ENCODE measurements around the gene KRT74.

Gene KRT74

DNA sequence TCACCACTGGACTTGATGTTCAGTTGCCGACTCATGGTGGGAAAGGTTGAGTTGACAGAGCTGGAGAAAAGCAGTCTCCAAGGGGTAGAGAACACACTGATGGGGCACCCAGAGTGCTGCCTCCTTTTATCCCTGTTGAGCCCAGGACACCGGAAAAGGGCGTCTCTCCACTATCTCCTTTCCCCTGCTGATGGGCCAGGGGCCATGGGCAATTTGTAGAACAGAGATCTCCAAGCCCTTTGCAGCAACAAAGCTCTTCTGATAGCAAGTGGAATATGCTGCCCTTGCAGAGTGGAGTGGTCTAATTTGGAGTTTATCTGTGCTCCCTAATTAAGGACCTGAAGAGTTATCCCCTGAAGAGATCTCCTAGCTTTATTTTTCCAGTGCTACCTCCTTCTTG lies at the start of gene KRT74:
TSS of gene KRT74 (minus strand) at position 101 of the 400 bp plus-strand sequence. CDS start at position 35, 66 bp downstream.
- no peak for DNase-seq

- no peak for DNase-seq
These were observed 48.7 kb upstream of the KRT74 start for GRCh38 chr12:52622349-52622748.

DNA sequence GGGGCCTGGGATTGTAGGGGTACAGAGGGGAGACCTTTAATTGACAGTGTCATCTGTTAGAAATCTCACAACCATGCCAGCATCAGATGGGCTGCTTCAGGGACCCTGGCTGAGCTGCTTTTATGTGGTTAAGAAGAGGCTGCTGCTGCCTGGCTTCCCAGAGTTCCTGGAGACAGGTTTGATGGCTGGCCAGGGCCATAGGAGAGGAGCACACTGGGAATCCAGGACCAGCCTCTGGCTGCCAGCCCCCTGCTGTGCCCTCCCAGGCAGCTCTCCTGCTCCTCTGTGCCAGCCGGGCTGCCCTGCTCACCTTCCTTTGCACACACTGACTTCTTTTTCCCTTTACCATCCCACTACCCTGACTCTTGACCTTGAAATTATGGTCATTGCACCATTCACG lies 45.2 kb upstream of the KRT74 start:
- no peak for DNase-seq

GRCh38 chr12:52618216-52618615 lies 44.6 kb upstream of the KRT74 start, which contains the start of gene KRT73:
KRT73 (minus strand) TSS chr12:52618559; CDS start chr12:52618524, 35 bp downstream.
- no peak for DNase-seq

DNA sequence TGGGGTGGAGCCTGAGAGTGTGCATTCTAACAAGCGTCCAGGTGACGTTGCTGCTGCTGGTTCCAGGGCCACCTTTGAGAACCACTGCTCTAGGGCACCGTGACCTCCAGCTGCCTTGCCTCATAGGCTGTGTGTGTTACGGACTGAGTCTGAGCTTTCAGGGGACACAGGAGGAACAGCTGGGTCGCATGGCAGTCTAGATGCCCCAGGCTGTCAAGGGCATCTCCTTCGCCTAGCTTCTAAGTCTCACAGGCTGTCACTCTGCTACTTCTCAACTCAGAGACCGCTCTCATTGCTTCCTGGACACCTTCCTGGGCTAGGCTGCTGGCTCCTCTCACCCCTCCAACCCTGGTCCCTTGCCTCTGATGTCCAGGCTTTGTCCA lies 43.8 kb upstream of the KRT74 start:
- DNase-seq = no peak

DNA sequence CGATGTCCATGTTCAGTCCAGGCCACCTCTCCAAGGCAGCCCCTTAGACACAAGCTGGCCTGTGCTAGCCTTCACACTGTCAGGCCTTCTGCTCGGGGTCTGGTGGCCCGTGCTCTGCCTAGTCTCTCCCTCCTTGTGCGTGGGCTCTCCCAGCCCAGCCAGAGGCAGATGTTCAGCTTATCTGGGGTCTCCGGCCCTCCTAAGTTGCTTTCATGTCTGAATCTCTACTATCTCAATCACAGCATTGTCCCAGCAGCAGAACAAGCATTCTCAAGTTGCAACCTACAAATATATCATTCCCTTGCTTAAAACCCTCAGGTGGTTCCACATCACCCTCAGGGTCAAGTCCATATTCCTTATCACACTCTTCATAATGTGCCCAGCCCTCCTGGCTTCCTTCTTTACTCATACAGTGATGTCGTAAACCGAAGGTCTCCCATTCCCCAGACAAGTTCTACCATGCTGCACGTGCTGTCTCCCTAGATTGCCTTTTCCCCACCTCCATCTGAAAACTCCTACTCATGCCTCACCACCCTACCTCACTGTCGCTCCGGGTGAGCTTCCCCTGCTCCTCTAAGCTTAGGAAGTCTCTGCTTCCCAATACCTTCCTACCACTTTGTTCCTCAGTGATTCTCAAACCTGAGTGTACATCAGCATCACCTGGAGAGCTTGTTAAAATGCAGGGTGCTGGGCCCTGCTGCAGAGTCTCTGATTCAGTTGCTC lies 43.2 kb upstream of the KRT74 start:
- DNase-seq = no peak

DNA sequence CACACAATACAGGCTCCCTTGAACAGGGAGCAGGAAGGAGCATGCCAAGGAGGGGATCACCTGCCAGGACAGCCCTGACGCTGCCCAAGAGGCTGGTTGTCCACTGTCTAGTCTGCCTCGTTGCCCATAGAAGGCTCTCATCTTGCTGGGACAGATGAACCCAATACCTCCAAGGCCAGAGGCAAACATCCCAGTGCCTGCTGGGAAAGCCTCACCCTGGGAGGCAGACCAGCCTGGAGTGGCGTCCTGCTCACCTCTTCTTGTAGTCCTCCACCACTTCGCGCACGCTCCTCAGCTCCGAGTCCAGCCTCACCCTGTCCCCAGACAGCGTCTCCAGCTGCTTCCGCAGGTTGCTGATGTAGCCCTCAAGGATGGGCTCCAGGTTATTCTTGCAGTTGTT lies 42.3 kb upstream of the KRT74 start:
- DNase-seq = no peak

- DNase-seq = peak in 1 of 2 donors; percentile 27
These were observed 41.7 kb upstream of the KRT74 start for GRCh38 chr12:52615208-52615868.

DNA sequence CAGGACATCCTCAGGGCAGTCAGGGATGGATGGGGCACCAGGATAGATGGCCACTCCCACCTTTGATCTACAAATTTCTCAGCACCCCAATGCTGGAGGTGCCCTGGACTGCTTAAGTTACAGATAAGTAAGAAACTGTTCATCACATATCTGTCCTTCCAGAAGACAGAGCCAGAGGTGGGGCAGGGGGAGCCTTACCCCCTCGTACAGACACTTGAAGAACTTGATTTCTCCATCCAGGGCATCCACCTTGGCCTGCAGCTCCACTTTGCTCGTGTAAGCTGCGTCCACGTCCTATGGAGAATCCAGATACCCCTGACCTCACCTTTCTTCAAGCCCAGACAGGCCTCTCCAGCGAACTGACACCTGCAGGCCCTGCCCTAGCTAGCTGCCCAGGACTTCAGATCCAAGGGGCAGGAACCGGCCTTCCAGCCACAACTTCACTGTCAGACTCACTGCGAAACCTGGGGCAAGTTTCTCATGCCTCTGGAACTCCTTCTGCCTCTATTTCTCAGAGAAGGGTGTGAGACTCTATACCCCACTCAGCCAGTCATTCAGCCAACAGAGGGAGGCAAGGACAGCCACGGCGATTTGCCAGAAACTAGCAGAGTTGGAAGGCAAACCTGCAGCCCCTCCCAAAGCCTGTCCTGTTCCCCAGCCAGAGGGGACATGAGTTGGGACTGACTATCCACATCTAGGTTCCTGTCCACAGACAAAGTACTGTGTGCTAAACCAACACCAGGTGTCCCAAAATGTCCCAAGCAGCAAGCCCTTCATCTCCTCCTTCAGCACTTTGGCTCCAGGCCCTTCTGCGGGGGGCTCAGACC lies 41.0 kb upstream of the KRT74 start:
- DNase-seq = no peak

DNA sequence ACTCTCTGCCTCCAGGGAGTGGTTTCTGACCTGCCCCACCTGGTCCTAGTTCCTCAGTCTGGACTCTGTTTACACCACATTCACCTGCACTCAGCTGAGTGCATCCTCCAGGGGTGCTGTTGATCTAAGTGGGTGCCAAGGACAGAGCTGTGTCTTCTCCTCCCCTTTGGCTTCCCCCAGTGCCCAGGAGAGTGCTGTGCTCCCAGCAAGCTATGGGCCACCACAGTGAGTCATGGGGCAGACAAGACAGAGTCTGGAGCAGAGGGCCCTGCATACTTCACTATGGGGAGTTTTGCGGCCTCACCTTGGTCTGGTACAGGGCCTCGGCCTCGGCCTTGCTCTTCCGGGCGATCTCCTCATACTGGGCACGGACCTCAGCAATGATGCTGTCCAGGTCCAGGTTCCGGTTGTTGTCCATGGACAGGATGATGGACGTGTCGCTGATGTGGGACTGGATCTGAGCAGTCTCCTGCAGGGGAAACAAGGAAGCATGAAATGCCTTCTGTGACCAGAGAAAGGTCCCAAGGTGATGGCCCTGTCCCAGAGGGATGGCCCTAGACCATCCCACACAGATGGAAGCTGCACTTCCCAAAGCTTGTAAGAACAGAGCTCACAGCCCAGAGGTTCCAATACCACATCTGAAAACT lies 39.9 kb upstream of the KRT74 start:
- no peak for DNase-seq

- DNase-seq = no peak
These were observed 39.1 kb upstream of the KRT74 start for GRCh38 chr12:52612431-52613383.

DNA sequence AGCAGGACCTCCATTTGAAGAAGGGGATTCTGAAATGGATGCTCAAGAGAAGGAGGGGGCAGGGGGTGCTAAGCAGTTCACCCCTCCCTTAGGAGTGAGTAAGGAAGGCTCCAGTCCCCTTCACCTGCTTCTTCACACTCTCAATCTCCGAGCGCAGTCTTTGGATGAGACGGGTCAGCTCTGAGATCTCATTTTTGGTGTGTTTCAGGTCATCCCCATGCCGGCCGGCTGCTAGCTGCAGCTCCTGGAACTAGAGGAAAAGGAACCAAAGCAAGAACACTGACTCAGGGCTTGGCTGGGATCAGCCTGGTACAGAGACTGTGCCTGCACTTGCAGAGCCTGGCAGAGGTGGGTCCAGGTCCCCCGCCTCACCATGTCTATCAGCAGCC lies 37.4 kb upstream of the KRT74 start:
- DNase-seq = no peak

GRCh38 chr12:52608826-52609630 lies 35.4 kb upstream of the KRT74 start:
- no peak for DNase-seq

DNA sequence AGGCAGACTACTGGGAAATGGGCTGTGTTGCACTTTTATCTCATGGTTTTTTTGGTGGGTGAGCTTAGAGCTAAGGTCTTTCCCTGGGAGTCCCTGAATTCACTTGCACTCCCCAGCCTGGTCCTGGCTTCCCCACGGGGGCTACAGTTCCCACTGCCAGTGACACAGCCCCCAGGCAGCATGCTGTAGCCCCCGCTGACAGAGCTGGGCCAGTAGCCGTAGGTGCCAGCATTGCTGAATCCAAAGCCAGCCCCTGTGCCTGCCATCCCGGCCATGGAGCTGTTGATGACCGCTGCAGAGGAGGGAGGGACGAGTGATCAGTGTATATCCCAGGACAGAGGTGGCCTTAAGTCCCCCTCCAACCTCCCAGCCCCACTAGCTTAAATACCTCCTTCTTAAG lies 34.5 kb upstream of the KRT74 start:
- no peak for DNase-seq

DNA sequence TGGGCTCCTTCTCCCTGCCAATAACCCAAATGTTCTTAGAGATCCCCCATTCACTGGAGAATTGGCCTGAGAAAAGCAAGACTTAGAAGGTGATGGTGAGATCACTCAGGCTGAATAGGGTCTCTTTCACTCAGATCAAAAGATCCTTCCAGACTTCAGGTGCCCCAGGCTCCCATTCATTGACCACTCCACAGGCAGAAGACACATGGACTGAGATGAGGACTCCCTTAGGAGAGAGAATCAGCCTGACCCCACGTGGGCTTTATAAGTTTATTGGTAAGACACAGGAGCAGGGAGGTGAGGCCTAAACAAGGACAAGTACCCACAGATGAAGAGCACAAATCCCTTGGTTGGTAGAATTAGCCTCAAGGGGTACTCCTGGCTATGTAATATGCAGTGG lies 33.7 kb upstream of the KRT74 start:
- DNase-seq = no peak

DNA sequence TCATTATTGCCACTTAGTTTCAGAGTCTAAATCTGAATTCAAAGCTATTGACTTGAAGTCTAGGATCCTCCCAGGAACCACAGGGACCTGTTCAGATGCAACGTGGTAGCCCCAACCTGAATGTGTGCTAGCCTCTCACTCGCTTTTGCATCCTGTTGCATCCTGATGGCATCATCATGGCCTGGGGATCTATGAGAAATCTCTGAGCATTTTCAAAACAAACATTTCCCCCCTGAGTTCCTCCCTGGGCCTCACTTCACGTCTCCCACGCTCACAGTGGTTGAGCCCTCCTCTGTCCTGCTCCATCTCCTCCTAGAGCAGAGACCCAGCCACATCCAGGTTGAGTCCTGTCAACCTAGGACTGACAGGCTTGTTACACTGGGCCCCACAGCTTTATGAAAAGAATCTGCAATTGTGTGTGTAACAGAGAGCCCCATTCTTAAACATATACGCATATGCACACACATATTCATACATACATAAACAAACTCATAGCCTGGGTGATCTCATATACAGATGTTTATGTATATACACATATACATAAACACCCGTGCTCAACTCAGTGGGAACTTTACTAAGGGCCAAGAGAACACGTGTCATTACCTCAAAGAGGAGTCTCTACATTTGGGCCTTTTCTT lies 33.1 kb upstream of the KRT74 start:
- no peak for DNase-seq

- DNase-seq = no peak
These were observed 32.5 kb upstream of the KRT74 start for GRCh38 chr12:52606096-52606495.

GRCh38 chr12:52605542-52605941 lies 31.9 kb upstream of the KRT74 start:
- no peak for DNase-seq

GRCh38 chr12:52604859-52605258 lies 31.2 kb upstream of the KRT74 start:
- DNase-seq = no peak

DNA sequence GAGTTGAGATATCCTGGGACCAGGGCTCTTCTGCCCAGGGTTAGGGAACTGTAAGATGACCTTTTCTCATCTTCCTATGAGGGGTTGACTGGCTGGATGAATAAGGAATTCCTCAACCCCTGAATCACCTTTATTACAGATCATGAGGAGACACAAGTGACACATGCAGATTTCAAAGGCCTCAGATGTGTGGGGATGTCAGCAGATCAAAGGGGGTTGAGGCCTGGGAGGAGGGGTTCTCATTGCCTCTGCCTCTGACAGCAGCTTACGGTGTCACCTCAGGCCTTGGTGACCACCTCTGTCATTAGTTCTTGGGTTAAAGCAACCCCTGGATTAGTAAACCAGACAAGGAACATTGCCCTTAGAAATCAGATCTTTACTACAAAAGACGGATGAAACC lies 29.7 kb upstream of the KRT74 start:
- no peak for DNase-seq

DNA sequence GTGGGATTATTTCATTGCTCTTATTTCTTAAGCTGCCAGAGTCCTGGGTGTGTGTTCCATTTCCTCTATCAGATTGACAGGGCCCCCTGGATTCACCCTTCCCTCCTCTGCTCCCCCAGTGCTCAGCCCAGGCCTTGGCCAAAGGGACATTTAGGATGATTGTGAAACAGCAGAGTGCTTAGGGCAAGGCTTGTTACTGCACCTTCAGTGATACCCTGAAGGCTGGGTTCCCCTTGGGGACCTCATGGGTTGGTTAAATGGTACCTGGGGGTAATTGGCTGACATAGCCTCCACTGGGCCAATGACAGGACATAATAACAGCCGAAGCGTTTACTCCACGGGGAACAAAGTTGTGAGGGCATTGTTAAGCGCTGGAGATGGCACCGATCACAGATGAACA lies 28.9 kb upstream of the KRT74 start:
- no peak for DNase-seq

Data from stimulated activated CD4-positive, alpha-beta T cell treated with anti-CD3 and anti-CD28 coated beads, Interleukin-2, amount 100 ng/mL, for 48 hours (primary cell).